ENCODE data around the gene CYS1. TPM values are rescaled to one million over a fixed set of nuclear protein-coding genes. Genes with fewer than 3 reads are reported as not detected.

CYS1 gene
- total and polyA plus RNA-seq, 2 of the 8 experiments (the other 6 are each of a cell fraction or from before 2014, with no cell fraction given), result 0.09 to 0.13 TPM

DNA sequence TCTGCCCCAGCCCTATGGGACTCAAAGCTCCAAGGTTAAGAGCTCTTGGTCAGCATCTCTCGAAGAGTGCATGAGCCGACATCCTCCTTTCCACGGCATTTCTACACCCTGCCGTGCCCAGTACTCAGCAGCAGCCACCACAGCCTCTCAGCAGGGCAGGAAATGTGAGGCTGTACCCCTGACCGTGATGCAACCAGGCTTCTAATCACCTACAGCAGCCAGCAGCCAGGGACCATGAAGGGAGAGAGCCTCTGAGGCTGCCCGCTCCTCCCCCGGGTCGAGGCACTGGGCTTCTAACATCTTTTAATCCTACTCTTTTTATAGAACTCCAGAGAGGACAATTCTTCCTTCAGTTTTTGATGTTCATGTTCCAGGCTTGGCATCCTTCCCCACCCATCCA, 6.5 kb downstream of the CYS1 start (continued):
- TF ChIP-seq, protein P1, sequence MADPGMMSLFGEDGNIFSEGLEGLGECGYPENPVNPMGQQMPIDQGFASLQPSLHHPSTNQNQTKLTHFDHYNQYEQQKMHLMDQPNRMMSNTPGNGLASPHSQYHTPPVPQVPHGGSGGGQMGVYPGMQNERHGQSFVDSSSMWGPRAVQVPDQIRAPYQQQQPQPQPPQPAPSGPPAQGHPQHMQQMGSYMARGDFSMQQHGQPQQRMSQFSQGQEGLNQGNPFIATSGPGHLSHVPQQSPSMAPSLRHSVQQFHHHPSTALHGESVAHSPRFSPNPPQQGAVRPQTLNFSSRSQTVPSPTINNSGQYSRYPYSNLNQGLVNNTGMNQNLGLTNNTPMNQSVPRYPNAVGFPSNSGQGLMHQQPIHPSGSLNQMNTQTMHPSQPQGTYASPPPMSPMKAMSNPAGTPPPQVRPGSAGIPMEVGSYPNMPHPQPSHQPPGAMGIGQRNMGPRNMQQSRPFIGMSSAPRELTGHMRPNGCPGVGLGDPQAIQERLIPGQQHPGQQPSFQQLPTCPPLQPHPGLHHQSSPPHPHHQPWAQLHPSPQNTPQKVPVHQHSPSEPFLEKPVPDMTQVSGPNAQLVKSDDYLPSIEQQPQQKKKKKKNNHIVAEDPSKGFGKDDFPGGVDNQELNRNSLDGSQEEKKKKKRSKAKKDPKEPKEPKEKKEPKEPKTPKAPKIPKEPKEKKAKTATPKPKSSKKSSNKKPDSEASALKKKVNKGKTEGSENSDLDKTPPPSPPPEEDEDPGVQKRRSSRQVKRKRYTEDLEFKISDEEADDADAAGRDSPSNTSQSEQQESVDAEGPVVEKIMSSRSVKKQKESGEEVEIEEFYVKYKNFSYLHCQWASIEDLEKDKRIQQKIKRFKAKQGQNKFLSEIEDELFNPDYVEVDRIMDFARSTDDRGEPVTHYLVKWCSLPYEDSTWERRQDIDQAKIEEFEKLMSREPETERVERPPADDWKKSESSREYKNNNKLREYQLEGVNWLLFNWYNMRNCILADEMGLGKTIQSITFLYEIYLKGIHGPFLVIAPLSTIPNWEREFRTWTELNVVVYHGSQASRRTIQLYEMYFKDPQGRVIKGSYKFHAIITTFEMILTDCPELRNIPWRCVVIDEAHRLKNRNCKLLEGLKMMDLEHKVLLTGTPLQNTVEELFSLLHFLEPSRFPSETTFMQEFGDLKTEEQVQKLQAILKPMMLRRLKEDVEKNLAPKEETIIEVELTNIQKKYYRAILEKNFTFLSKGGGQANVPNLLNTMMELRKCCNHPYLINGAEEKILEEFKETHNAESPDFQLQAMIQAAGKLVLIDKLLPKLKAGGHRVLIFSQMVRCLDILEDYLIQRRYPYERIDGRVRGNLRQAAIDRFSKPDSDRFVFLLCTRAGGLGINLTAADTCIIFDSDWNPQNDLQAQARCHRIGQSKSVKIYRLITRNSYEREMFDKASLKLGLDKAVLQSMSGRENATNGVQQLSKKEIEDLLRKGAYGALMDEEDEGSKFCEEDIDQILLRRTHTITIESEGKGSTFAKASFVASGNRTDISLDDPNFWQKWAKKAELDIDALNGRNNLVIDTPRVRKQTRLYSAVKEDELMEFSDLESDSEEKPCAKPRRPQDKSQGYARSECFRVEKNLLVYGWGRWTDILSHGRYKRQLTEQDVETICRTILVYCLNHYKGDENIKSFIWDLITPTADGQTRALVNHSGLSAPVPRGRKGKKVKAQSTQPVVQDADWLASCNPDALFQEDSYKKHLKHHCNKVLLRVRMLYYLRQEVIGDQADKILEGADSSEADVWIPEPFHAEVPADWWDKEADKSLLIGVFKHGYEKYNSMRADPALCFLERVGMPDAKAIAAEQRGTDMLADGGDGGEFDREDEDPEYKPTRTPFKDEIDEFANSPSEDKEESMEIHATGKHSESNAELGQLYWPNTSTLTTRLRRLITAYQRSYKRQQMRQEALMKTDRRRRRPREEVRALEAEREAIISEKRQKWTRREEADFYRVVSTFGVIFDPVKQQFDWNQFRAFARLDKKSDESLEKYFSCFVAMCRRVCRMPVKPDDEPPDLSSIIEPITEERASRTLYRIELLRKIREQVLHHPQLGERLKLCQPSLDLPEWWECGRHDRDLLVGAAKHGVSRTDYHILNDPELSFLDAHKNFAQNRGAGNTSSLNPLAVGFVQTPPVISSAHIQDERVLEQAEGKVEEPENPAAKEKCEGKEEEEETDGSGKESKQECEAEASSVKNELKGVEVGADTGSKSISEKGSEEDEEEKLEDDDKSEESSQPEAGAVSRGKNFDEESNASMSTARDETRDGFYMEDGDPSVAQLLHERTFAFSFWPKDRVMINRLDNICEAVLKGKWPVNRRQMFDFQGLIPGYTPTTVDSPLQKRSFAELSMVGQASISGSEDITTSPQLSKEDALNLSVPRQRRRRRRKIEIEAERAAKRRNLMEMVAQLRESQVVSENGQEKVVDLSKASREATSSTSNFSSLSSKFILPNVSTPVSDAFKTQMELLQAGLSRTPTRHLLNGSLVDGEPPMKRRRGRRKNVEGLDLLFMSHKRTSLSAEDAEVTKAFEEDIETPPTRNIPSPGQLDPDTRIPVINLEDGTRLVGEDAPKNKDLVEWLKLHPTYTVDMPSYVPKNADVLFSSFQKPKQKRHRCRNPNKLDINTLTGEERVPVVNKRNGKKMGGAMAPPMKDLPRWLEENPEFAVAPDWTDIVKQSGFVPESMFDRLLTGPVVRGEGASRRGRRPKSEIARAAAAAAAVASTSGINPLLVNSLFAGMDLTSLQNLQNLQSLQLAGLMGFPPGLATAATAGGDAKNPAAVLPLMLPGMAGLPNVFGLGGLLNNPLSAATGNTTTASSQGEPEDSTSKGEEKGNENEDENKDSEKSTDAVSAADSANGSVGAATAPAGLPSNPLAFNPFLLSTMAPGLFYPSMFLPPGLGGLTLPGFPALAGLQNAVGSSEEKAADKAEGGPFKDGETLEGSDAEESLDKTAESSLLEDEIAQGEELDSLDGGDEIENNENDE (IDR thresholded peaks at IDR 0.05; ENCODE audit: insufficient replicate concordance, low read length), result no peak
- TF ChIP-seq, protein P2, sequence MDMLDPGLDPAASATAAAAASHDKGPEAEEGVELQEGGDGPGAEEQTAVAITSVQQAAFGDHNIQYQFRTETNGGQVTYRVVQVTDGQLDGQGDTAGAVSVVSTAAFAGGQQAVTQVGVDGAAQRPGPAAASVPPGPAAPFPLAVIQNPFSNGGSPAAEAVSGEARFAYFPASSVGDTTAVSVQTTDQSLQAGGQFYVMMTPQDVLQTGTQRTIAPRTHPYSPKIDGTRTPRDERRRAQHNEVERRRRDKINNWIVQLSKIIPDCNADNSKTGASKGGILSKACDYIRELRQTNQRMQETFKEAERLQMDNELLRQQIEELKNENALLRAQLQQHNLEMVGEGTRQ (IDR thresholded peaks at IDR 0.05; ENCODE audit: low read length), result no peak
- TF ChIP-seq SIRT6 (IDR thresholded peaks at IDR 0.05; ENCODE audit: low read length) (no peak), CHD1 (IDR thresholded peaks at IDR 0.05; ENCODE audit: low read depth, low read length) (no peak), POLR2A (IDR thresholded peaks at IDR 0.05; ENCODE audit: control extremely low read depth in 1 of 2, low read depth in 2 of 2, low read length in 2 of 2) (no peak), SP2 (IDR thresholded peaks at IDR 0.05; ENCODE audit: low read length) (no peak), ZNF274 (IDR thresholded peaks at IDR 0.05; ENCODE audit: borderline replicate concordance, extremely low read depth, low read length) (no peak), BRCA1 (IDR thresholded peaks at IDR 0.05; ENCODE audit: low read depth, low read length) (no peak), HDAC6 (IDR thresholded peaks at IDR 0.05; ENCODE audit: low read depth, low read length) (no peak), SP4 (IDR thresholded peaks at IDR 0.05; ENCODE audit: low read length) (no peak)

Measured in H1 (cell line).